ENCODE measurements around the gene SYNJ2BP.

Gene SYNJ2BP

GRCh38 chr14:70394674-70395306 lies 22.1 kb downstream of the SYNJ2BP start:
- ChIA-PET POLR2A (no interaction called here), CTCF (no interaction called here)
- no peak for TF ChIP-seq CTCF (IDR thresholded peaks at IDR 0.05; ENCODE audit: insufficient read depth, low read length, missing control alignments)
- DNase-seq (ENCODE audit: low read depth, low spot score), result no peak
- H3K4me3 ChIP-seq (ENCODE audit: low read depth, low read length), result no peak overlapping the region

GRCh38 chr14:70392676-70393075 lies 24.2 kb downstream of the SYNJ2BP start:
- CTCF ChIA-PET, result no interaction called here
- H3K4me3 ChIP-seq (ENCODE audit: low read depth, low read length), result no peak overlapping the region
- no peak for TF ChIP-seq CTCF (IDR thresholded peaks at IDR 0.05; ENCODE audit: insufficient read depth, low read length, missing control alignments)
- DNase-seq (ENCODE audit: low read depth, low spot score), result no peak
- POLR2A ChIA-PET, result no interaction called here

- H3K4me3 ChIP-seq (ENCODE audit: low read depth, low read length), result no peak overlapping the region
- no peak for DNase-seq (ENCODE audit: low read depth, low spot score)
- ChIA-PET CTCF (no interaction called here), POLR2A (no interaction called here)
- TF ChIP-seq CTCF (IDR thresholded peaks at IDR 0.05; ENCODE audit: insufficient read depth, low read length, missing control alignments), result no peak
Measured at GRCh38 chr14:70391493-70392391, 25.1 kb downstream of the SYNJ2BP start.

GRCh38 chr14:70382536-70382935 lies 34.4 kb downstream of the SYNJ2BP start:
- CTCF ChIA-PET, result no interaction called here
- DNase-seq (ENCODE audit: low read depth, low spot score), result no peak
- no peak for TF ChIP-seq CTCF (IDR thresholded peaks at IDR 0.05; ENCODE audit: insufficient read depth, low read length, missing control alignments)
- POLR2A ChIA-PET, result no interaction called here
- H3K4me3 ChIP-seq (ENCODE audit: low read depth, low read length), result no peak overlapping the region

- no peak for TF ChIP-seq CTCF (IDR thresholded peaks at IDR 0.05; ENCODE audit: insufficient read depth, low read length, missing control alignments)
Measured at GRCh38 chr14:70380824-70381223, 36.1 kb downstream of the SYNJ2BP start.

GRCh38 chr14:70378696-70379095 lies 38.2 kb downstream of the SYNJ2BP start:
- DNase-seq (ENCODE audit: low read depth, low spot score), result no peak
- POLR2A ChIA-PET, result no interaction called here
- CTCF ChIA-PET, result no interaction called here
- H3K4me3 ChIP-seq (ENCODE audit: low read depth, low read length), result no peak overlapping the region
- no peak for TF ChIP-seq CTCF (IDR thresholded peaks at IDR 0.05; ENCODE audit: insufficient read depth, low read length, missing control alignments)

More at GRCh38 chr14:70380824-70381223, 36.1 kb downstream of the SYNJ2BP start:
- POLR2A ChIA-PET, result no interaction called here
- no peak for DNase-seq (ENCODE audit: low read depth, low spot score)
- H3K4me3 ChIP-seq (ENCODE audit: low read depth, low read length), result no peak overlapping the region
- CTCF ChIA-PET, result no interaction called here

Data from AG04449 (cell line).